Measurements from ENCODE around the gene SULF2. TPM values are rescaled to one million over a fixed set of nuclear protein-coding genes. Genes with fewer than 3 reads are reported as not detected.
A peak's percentile ranks its signal among the peaks of the same experiment; 100 is the strongest.

Gene SULF2
- polyA plus RNA-seq, 4 donors, result 10.3 to 40.9 (median 22.4) TPM

DNA sequence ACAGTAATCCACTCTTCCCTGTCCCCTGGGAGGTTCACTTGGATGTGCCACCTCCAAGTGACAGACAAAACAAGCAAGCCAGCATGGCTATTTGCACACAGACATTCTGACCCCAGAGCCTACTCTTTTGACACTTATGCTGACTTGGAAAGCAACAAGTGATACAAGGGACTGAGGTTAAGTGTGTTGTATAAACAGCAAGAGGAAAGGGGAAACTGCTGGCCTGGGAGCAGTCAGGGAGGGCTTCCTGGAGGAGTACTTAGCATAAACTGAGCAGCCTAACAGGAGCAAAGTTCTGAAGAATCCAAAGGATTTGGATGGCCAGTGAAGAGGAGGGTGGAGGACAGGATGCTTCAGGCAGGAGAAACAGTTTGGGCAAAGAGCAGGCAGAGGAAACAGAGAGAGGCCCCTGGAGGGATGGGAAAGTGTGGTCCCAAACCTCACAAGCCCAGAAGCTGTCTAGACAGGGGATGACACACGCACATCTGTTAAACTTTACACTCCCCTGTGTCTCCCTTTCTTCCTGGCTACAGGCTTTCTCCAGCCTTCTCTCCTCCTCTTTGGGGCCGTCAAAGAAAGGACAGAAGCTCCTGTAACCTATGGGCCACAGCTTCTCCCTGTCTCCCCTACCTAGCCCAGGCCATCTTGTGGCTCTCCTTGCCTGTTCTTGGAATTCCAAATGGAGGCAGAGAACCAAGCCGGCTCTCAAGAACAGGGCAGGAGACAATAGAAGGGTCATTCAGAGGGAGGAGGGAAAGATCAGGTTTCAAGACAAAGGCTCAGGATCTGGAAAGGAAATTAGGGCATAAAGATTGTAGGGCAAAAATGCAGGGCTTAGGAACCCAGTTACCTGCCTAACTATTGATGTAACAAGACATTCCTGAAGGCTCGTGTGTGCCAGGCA, 19.3 kb downstream of the SULF2 start:
- WGBS, 3 donors, result 65 to 74% (median 72%) methylated on average over 4 of the region's 4 CpGs
- Histone ChIP-seq H3K27ac (ENCODE audit: low read depth in 1 of 3, low read length in 2 of 3) (peak overlapping the region in 1 of 3 donors; percentile 3), H3K36me3 (ENCODE audit: control insufficient read depth in 3 of 3, insufficient read depth in 2 of 3, low read depth in 1 of 3, low read length in 3 of 3) (peaks cover 0 to 16% (median 0%) of the 10 kb centered on the region in 3 donors), H3K4me3 (ENCODE audit: low read depth in 1 of 3, low read length in 3 of 3) (no peak overlapping the region), H3K4me1 (ENCODE audit: control insufficient read depth in 3 of 3, insufficient read depth in 2 of 3, low read depth in 1 of 3, low read length in 2 of 3) (no peaks in the 10 kb centered on the region), H3K9me3 (ENCODE audit: control insufficient read depth in 2 of 2, insufficient read depth in 1 of 2, low read depth in 1 of 2, low read length in 1 of 2) (peaks cover 0 to 6% of the 10 kb centered on the region in 2 donors), H3K27me3 (ENCODE audit: control insufficient read depth in 3 of 3, insufficient read depth in 3 of 3, low read length in 3 of 3) (no peaks in the 10 kb centered on the region)
- FAIRE-seq (no peak), DNase-seq (no peak)

DNA sequence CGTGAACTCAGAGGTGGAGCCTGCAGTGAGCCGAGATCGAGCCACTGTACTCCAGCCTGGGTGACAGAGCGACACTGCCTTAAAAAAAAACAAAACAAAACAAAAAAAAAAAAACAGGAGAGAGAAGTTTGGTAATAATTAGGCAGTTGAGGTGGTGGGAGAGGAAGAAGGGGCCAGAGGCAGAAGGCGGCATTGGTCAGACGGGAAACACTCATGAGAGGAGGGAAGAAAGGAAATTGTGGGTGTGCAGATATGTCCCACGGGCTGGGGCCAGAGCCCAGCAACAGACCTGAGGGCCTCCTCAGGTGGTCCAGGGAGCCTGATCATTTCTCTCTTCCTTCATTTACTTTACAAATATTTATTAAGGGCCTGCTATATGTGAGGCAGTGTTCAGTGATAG, 20.0 kb downstream of the SULF2 start:
- Histone ChIP-seq H3K27ac (ENCODE audit: low read depth in 1 of 3, low read length in 2 of 3) (peak overlapping the region in 1 of 3 donors; percentile 3), H3K36me3 (ENCODE audit: control insufficient read depth in 3 of 3, insufficient read depth in 2 of 3, low read depth in 1 of 3, low read length in 3 of 3) (peaks cover 0 to 14% (median 0%) of the 10 kb centered on the region in 3 donors), H3K4me3 (ENCODE audit: low read depth in 1 of 3, low read length in 3 of 3) (no peak overlapping the region), H3K4me1 (ENCODE audit: control insufficient read depth in 3 of 3, insufficient read depth in 2 of 3, low read depth in 1 of 3, low read length in 2 of 3) (no peaks in the 10 kb centered on the region), H3K27me3 (ENCODE audit: control insufficient read depth in 3 of 3, insufficient read depth in 3 of 3, low read length in 3 of 3) (no peaks in the 10 kb centered on the region), H3K9me3 (ENCODE audit: control insufficient read depth in 2 of 2, insufficient read depth in 1 of 2, low read depth in 1 of 2, low read length in 1 of 2) (no peaks in the 10 kb centered on the region)
- DNase-seq (no peak), FAIRE-seq (no peak)
- WGBS, 3 donors, result 75 to 96% (median 83%) methylated on average over 7 of the region's 7 CpGs

DNA sequence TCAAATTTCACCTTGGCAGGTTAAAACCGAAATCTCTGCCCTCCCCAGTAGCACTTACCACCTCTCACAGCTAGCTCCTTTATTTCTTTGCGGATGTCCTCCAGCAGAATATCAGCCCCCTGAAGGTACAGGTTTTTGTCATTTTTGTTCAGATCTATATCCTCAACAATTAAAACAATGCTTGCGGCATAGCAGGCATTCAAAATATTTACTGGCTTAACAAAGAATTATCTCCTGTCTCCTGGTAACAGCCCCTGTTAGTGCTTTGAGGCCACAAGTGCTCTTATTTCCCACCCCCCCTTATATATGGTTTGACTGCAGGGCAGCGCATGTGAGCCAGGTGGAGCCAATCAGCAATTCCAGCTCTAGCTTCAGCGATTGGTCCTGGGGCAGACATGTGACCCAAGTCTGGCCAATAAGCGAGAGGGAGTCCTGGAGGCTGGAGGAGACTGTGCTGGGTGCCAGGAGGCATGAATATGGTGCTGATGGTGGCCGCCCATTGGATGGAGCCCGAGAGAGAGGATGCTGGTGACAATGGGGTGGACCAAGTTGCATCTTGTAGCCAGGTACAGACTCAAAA, 21.0 kb downstream of the SULF2 start:
- Histone ChIP-seq H3K9me3 (ENCODE audit: control insufficient read depth in 2 of 2, insufficient read depth in 1 of 2, low read depth in 1 of 2, low read length in 1 of 2) (no peaks in the 10 kb centered on the region), H3K27me3 (ENCODE audit: control insufficient read depth in 3 of 3, insufficient read depth in 3 of 3, low read length in 3 of 3) (no peaks in the 10 kb centered on the region), H3K4me1 (ENCODE audit: control insufficient read depth in 3 of 3, insufficient read depth in 2 of 3, low read depth in 1 of 3, low read length in 2 of 3) (no peaks in the 10 kb centered on the region), H3K4me3 (ENCODE audit: low read depth in 1 of 3, low read length in 3 of 3) (no peak overlapping the region), H3K36me3 (ENCODE audit: control insufficient read depth in 3 of 3, insufficient read depth in 2 of 3, low read depth in 1 of 3, low read length in 3 of 3) (peaks cover 0 to 11% (median 0%) of the 10 kb centered on the region in 3 donors), H3K27ac (ENCODE audit: low read depth in 1 of 3, low read length in 2 of 3) (no peak overlapping the region)
- 87 to 96% (median 88%) methylated on average over 8 of the region's 8 CpGs for WGBS, 3 donors
- DNase-seq (no peak), FAIRE-seq (no peak)

DNA sequence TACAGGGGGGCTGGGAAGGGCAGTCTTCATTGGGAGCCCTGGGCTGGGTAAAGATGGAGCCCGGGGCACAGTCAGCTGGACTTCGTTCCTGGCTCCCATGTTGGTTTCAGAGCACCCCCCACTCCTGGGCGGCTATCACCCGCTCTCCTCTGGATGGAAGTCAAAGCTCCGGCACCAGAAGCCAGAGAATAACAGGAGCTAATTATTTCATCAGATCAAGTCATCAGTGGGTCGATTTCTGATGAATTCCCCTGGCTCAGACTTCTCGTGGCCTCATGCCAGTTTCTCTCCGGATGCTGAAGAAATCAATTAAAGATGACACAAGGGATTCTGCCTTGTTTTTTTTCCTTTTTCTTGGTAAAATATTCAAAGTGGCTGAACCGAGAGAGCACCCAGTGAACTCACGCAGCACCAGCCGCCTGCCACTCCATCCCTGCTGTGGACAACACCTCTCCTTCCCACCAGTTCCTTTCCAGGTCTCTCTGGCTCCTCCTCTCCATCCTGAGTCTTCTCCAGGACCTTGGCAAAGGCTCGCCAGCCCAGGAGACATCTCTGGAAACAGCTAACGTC, 22.5 kb downstream of the SULF2 start:
- Histone ChIP-seq H3K4me3 (ENCODE audit: low read depth in 1 of 3, low read length in 3 of 3) (no peak overlapping the region), H3K4me1 (ENCODE audit: control insufficient read depth in 3 of 3, insufficient read depth in 2 of 3, low read depth in 1 of 3, low read length in 2 of 3) (no peaks in the 10 kb centered on the region), H3K9me3 (ENCODE audit: control insufficient read depth in 2 of 2, insufficient read depth in 1 of 2, low read depth in 1 of 2, low read length in 1 of 2) (no peaks in the 10 kb centered on the region), H3K36me3 (ENCODE audit: control insufficient read depth in 3 of 3, insufficient read depth in 2 of 3, low read depth in 1 of 3, low read length in 3 of 3) (peaks cover 0 to 11% (median 0%) of the 10 kb centered on the region in 3 donors), H3K27ac (ENCODE audit: low read depth in 1 of 3, low read length in 2 of 3) (no peak overlapping the region), H3K27me3 (ENCODE audit: control insufficient read depth in 3 of 3, insufficient read depth in 3 of 3, low read length in 3 of 3) (no peaks in the 10 kb centered on the region)
- WGBS, 3 donors, result 59 to 72% (median 71%) methylated on average over 13 of the region's 13 CpGs
- DNase-seq (no peak), FAIRE-seq (no peak)

DNA sequence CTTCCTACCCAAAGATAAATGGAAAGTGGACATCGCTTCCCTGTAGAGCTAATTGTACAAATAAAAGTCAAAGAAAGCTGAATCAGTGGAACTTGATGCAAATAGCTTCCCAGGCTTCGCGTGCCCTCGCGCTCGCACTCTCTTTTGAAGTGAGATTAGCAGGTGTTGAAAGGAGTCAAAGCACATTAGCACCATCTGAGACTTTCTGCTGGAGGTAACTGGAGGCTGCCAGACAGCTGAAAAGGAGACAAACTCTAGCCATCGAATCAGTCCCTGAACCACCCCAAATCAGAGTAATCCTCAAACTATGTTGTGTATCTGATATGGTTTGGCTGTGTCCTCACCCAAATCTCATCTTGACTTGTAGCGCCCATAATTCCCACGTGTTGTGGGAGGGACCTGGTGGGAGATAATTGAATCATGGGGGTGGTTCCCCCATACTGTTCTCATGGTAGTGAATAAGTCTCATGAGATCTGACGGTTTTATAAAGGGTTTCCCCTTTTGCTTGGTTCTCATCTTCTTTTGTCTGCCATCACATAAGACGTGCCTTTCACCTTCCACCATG, 23.7 kb downstream of the SULF2 start:
- 75 to 85% (median 77%) methylated on average over 11 of the region's 11 CpGs for WGBS, 3 donors
- Histone ChIP-seq H3K36me3 (ENCODE audit: control insufficient read depth in 3 of 3, insufficient read depth in 2 of 3, low read depth in 1 of 3, low read length in 3 of 3) (peaks cover 0 to 18% (median 0%) of the 10 kb centered on the region in 3 donors), H3K4me3 (ENCODE audit: low read depth in 1 of 3, low read length in 3 of 3) (no peak overlapping the region), H3K27me3 (ENCODE audit: control insufficient read depth in 3 of 3, insufficient read depth in 3 of 3, low read length in 3 of 3) (no peaks in the 10 kb centered on the region), H3K9me3 (ENCODE audit: control insufficient read depth in 2 of 2, insufficient read depth in 1 of 2, low read depth in 1 of 2, low read length in 1 of 2) (no peaks in the 10 kb centered on the region), H3K27ac (ENCODE audit: low read depth in 1 of 3, low read length in 2 of 3) (no peak overlapping the region), H3K4me1 (ENCODE audit: control insufficient read depth in 3 of 3, insufficient read depth in 2 of 3, low read depth in 1 of 3, low read length in 2 of 3) (no peaks in the 10 kb centered on the region)
- no peak for DNase-seq
- no peak for FAIRE-seq

DNA sequence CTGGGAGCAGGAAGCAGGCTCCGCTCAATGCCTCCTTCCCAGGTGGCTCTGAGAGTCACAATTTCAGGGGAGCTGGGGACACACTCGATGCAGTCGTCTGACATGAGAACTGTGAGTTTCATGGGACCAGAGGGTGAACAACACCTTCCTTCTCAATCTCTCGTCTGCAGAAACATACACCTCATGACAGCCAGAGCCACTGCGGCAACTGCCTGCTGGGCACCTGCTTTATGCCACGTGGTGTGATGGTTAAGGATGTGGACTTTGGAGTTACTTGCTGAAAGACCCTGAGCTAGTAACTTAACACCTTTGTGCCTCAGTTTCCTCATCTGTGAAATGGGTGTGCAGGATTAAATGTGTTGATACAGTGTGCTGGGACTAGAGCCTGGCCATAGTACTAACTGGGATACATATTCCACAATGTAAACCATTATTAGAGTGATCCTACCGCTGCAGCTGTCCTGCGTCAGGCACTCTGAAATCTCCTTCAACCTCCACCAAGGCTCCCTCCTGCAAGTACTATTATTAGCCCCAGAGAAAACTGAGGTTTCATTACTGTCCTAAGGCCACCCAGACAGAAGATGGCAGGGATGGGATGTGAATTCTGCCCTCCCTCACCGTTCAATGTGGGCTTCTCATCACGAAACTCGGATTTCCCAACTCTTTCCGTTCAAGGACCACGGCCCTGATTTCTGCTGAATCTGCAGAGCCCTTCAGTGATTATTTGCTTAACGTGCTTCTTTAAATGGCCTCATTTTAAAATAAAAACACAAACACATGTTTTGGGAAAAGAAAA, 24.4 kb downstream of the SULF2 start:
- no peak overlapping the region for H3K4me3 ChIP-seq (ENCODE audit: low read depth in 1 of 3, low read length in 3 of 3)
- H3K9me3 ChIP-seq (ENCODE audit: control insufficient read depth in 2 of 2, insufficient read depth in 1 of 2, low read depth in 1 of 2, low read length in 1 of 2), result no peaks in the 10 kb centered on the region
- DNase-seq, result no peak
- 78 to 84% (median 78%) methylated on average over 14 of the region's 14 CpGs for WGBS, 3 donors
- no peak overlapping the region for H3K27ac ChIP-seq (ENCODE audit: low read depth in 1 of 3, low read length in 2 of 3)
- FAIRE-seq, result no peak
- H3K27me3 ChIP-seq (ENCODE audit: control insufficient read depth in 3 of 3, insufficient read depth in 3 of 3, low read length in 3 of 3), result no peaks in the 10 kb centered on the region
- H3K36me3 ChIP-seq (ENCODE audit: control insufficient read depth in 3 of 3, insufficient read depth in 2 of 3, low read depth in 1 of 3, low read length in 3 of 3), result peaks cover 0 to 18% (median 0%) of the 10 kb centered on the region in 3 donors
- H3K4me1 ChIP-seq (ENCODE audit: control insufficient read depth in 3 of 3, insufficient read depth in 2 of 3, low read depth in 1 of 3, low read length in 2 of 3), result no peaks in the 10 kb centered on the region

DNA sequence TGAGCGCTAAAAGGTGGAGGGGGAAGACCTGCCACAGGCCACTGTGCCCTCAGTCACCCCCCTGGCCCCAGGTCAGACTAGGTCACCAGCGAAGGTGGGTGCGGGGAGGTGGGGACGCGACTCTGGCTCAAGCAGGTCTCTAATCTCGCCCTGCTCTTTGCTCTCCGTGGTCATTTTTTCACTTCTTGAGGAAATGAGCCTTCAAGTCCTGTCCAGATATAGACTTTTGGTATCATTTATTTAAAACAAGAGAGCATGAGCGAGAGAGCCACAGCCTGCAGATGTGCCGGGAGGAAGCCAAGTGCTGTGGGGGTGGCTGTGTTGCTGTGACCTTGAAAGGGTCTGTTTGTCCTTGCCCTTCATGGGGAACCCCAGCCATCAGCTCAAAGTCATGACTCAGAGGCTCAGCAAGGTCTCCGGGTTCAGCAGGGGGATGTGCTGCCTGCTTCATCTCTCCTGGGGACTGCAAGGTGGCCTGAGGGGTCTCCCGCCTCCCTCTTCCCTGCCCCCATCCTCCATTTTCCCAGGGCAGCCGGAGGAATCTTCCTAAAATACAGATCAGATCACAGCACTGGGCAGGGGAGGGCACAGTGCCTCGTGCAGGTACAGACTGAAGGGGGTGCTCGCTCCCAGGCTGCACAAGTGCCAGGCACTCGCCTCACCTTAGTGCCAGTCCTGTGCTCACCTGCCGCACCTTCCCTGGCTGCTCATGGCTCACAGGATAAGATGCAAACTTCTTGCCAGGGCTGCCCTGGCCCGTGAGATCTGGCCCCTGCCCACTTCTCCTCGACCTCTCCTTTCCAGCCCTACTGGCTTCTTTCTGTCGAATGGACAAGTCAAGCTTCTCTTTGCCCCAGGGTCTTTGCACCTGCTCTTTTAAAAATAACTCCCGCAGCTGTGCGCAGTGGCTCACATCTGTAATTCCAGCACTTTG, 26.5 kb downstream of the SULF2 start:
- DNase-seq (no peak), FAIRE-seq (no peak)
- Histone ChIP-seq H3K9me3 (ENCODE audit: control insufficient read depth in 2 of 2, insufficient read depth in 1 of 2, low read depth in 1 of 2, low read length in 1 of 2) (no peaks in the 10 kb centered on the region), H3K4me3 (ENCODE audit: low read depth in 1 of 3, low read length in 3 of 3) (no peak overlapping the region), H3K36me3 (ENCODE audit: control insufficient read depth in 3 of 3, insufficient read depth in 2 of 3, low read depth in 1 of 3, low read length in 3 of 3) (peaks cover 0 to 21% (median 0%) of the 10 kb centered on the region in 3 donors), H3K27me3 (ENCODE audit: control insufficient read depth in 3 of 3, insufficient read depth in 3 of 3, low read length in 3 of 3) (no peaks in the 10 kb centered on the region), H3K27ac (ENCODE audit: low read depth in 1 of 3, low read length in 2 of 3) (no peak overlapping the region), H3K4me1 (ENCODE audit: control insufficient read depth in 3 of 3, insufficient read depth in 2 of 3, low read depth in 1 of 3, low read length in 2 of 3) (no peaks in the 10 kb centered on the region)
- WGBS, 3 donors, result 76 to 77% (median 77%) methylated on average over 21 of the region's 21 CpGs
